G401.6 (cell line): ENCODE measurements around the gene TMPRSS4.

Experiments used
- FAIRE-seq: peaks from 2 replicates; lab custom pipeline; 2012; peaks lifted over from hg19 to GRCh38; lab: Jason Lieb, UNC

Gene TMPRSS4

DNA sequence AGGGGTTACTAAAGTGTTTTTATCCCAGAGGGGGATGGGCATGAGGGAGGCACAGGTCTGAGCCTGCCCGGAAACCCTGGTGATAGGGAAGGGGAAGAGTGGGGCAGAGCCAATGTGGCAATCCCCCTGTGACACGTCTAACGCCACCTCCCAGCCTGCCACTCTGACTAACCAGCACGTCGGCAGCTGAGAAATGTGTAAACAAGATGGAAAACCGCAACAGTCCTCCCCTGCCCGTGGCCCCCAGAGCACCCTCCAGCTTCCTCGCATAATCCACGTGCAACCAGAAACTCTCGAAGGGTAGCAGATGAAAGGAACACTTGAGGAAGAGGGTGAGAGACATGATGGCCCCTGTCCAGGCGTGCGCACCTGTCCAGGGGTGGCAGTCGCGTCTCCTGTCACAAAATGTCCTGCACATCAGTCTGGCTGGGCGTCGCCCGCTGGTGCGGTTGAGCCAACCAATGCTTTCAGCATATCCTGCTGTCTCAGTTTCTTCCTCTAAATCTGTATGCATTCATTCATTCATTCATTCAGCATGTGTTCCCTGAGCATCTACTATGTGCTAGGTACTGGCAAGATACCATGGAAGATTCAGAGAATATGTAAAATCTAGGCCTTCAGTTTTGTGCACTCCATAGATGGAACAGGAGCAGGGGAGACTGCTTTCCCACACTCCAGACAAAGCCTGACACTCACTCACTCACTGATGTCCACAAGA is 4.5 kb downstream of the TMPRSS4 start:
- no peak for FAIRE-seq

DNA sequence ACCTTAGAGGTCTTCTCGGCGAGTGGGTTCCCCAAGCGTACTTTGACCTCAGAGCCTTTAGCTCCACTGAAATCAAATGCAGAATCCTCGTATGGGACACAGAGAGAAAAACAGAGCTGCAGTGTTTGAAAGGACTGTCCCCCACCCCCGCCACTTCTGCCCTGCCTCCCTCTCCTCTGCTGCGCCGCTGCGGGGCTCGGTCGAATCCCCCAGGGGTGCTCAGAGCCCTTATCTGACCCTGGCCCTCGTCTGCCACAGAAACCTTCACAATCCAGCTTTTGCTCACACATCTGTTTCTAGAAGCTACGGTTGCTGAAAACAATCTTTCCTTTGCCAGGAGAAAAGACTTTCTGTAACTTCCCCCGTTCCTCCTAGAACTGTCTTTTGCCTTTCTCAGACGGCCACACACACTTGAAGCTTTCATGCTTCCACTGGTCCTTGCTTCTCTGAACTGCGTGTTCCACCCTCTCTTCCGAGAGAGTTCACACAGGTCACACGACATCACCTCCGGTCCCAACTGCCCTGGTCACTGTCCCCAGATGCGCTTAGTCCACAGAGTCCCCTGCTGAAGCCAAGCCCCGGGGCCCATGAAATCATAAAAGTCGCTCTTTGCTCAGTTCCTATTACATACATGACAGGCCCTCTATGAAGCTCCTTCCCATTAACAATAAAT is 6.1 kb downstream of the TMPRSS4 start:
- FAIRE-seq, result no peak

DNA sequence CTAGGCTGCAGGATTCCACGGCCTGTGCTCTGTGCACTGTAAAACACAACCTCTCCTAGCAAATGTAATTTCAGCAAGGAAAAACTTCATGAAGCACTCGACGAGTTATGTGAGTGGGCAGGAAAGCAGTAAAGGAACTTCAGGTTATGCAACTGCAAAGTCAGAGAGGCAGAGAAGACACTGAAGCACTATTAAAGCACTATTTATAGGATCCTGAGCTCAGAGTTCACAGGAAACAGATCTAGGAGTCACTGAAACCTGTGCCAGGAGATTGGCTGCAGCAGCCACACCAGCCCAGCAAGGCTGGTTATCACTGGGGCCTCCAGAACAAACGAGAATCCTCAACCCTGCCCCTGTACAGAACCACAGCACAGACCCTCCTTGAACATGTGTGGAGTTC is 7.4 kb downstream of the TMPRSS4 start:
- FAIRE-seq, result no peak

GRCh38 chr11:118084656-118085055 is 7.8 kb downstream of the TMPRSS4 start:
- FAIRE-seq, result no peak

DNA sequence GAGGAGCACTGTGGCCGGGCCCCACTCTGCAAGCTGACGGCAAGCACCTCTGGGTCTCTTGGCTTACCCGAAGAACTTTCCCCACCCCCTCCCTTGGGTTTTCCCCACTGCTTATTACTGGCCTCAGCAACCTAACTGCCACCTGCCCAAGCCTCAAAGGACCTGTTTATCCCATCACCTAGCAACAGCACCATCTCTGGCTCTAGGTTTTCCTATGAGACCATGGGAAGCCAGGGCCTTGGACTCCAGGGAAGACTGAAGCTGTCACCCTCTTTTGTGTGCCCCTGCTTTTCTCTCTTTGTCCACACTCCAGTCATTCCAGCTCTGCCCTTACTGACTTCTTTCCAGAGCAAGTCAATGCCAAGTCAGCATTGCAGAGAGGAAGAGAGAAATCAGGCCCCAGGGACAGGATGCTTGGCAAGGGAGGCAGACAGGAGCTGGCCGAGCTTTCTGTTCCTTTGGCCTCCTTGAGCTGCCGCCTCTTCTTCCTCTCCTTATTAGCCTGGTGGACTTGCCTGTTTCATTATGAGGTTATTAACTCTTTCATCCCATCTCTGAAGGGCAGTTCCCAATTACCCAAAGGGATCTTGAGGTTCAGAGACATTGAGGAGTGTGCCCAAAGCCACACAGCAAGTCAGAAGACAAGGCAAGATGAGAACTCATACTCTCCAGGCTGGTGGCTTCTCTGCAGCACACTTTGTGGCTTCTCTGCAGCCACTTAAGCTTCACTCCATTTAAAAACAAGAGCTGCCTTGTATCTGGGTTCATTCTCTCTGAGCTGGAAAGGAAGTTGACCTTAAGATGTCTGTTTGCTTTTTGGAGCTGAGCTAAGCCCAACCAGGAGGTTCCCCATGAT is 10.3 kb downstream of the TMPRSS4 start, which contains the start of gene SMIM35:
SMIM35 (minus strand) TSS at position 51 of the 856 bp plus-strand sequence. CDS start 206 bp downstream, outside the sequence.
- no peak for FAIRE-seq

GRCh38 chr11:118087931-118088330 is 11.1 kb downstream of the TMPRSS4 start:
- FAIRE-seq, result no peak

- no peak for FAIRE-seq
Measured at GRCh38 chr11:118088531-118088930, 11.7 kb downstream of the TMPRSS4 start.

DNA sequence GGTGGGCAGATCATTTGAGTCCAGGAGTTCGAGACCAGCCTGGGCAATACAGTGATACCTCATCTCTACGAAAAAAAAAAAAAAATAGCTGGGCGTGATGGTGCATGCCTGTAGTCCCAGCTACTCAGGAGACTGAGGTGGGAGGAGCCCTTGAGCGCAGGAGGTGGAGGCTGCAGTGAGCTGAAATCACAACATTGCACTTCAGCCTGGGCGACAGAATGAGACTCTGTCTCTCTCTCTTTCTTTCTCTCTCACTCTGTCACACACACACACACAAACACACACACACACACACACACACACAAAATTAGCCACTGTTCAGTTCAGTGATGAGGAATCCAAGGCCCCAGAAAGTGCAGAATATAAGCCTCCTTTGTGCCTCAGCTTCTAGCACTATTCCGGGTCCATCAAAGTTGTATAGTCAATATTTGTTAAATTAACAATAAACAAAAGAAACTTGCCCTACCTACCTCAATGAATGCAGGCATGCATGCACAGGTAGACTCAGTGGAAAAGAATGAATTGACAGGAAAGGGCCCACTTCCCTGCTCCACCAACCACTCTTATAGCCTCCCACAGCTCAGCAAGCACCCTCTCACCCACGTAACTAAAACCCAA is 13.8 kb downstream of the TMPRSS4 start:
- no peak for FAIRE-seq

- FAIRE-seq, result no peak
Measured at GRCh38 chr11:118091690-118092089, 14.8 kb downstream of the TMPRSS4 start.

- no peak for FAIRE-seq
Measured at GRCh38 chr11:118092907-118093571, 16.2 kb downstream of the TMPRSS4 start.

DNA sequence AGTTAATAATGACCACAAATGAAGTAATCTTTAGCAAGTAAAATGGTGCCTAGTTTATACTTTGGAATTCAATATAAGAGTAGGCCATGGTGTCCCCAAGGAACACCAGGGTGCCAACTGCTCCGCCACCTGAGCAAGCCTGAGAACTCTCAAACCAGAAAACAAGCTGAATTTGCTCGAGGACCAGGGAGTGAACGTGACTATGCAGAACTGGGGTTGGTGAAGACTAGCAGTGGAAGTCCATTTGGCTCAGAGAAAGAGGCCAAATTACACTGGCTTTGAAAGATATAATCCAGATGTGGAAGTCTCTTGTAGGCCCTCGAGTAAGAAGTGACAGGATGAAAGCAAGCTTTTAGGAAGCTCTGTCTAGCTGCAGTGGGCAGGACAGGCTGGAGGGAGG is 18.6 kb downstream of the TMPRSS4 start:
- no peak for FAIRE-seq

DNA sequence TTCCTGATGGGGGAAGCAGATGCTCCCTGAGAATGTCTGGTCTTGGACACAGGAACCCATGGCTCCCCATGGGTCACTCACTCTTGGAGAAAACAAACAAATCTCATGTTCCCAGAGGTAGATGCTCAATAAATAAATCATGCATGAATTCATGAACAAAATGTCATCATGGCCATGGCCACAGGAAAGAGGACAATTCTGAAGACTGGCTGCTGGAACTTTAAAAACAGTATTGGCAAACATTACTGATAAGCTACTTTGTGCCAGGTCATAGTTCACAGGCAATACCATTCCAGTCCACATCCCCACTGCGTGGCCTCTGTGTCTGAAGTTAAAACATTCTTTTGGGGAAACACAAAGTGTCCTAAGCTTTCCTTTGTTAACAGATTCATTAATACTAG is 19.1 kb downstream of the TMPRSS4 start:
- FAIRE-seq, result no peak

DNA sequence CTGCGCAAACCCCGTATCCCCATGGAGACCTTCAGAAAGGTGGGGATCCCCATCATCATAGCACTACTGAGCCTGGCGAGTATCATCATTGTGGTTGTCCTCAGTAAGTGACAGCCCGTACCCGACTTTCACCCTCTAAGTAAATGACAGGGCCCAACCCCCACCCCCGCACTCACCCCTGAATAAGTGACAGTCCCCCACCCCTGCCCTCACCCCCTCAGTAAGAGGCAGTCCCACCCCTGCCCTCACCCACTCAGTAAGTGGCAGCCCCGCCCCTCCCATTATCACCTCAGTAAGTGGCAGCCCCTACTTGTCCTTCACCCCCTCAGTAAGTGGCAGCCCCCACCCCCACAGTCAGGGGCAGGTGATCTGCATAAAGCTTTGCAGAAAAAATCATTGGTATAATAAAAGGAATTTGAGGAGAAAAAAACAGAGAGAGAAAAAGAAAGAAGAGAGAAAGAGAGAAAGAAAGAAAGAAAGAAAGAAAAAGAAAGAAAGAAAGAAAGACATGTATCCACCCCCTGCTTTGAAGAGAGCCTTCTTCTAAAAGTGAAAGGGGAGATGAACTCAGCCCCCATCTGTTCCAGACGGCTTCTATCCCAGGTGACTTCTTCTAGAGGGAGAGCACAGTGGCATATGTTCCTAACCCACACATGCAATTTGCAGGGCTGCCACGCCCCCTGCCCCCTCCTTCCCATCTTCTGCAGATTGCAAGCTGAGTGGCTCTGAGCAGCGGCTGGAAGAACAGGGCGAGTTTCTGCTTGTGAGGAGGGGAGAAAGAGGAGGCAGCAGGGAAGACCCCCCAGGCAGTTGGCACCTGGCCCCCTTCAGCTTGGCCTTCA is 22.3 kb downstream of the TMPRSS4 start:
- FAIRE-seq, result no peak

GRCh38 chr11:118099838-118100556 is 23.1 kb downstream of the TMPRSS4 start:
- FAIRE-seq, result no peak

- no peak for FAIRE-seq
Measured at GRCh38 chr11:118100691-118101232, 23.9 kb downstream of the TMPRSS4 start.

GRCh38 chr11:118102721-118103261 is 25.9 kb downstream of the TMPRSS4 start:
- no peak for FAIRE-seq

DNA sequence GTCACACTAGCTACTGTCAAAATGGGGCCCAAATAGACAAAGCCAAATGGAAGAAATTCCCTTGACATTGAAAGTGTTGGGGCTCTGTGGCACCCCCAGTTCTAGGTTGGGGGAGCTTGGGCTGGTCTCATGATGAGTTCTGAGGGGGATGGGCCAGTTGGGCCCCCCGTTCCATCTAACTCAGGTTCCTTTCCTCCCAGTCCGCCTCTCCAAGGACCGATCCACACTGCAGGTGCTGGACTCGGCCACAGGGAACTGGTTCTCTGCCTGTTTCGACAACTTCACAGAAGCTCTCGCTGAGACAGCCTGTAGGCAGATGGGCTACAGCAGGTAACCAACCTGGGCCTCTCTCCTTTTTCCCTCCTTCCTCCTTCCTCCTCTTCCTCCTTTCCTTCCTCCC is 27.6 kb downstream of the TMPRSS4 start:
- FAIRE-seq, result no peak

DNA sequence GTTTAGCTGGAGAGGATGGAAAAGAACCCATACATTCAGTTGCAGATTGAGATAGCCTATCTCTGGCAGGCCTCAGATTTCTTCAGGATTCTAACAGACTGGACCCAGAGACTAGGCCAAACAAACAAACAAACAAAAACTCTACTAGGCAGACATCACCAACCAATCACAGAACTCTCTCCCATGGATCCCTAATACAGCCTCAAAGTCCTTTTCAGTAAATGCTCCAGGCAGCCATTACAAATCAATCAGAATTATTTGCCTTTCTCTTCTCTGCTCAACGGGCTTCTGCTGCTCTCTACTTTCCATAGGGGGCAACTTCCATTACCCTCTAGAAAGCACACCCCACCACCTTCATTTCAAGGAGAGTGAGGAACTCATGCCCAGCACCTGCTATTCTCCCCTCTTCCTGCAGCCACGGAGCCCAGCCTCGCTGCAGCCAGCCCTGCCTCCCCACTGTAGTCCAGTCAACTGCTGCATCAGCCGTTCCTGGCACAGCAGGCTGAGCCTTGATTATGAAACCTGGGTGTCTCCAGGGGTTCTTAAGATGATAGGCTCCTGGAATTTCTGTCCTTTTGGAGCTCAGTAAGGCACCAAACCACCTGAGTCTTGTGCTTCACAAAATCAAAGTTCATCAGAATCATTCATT is 28.9 kb downstream of the TMPRSS4 start:
- no peak for FAIRE-seq

DNA sequence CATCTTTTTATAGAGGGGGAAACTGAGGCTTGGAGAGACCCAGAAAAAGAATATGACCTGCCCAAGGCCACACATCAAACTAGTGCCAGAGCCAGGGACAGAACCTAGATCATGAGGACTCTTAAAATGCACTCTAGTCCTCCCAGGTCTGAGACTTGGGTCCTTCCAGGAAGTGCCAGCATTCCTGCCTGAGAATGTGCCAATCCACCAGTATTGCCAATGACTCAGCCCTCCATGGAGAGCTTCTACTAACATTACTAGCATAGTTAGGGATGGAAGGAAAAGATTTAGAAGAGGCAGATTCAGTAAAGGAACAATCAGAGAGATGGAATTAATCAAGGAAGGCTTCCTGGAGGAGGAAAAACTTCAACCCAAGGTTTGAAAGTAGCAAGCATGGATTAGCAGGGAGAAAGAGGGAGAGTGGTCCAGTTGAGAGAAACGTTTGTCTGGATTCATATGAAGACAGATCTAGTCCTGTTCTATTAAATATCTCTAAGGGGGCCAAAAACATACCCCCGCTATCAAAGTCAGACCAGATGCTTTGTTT is 30.0 kb downstream of the TMPRSS4 start:
- no peak for FAIRE-seq
